DMS114 treated with DMSO at 0.1 percent for 48 hours (cell line): Measurements from ENCODE around the gene BPHL.
"Not testable (repeated sequence)": the region's sequence is repeated elsewhere in the genome, so short reads cannot be mapped to it uniquely, and the experiment has no call there.

Experiments used
- DNase-seq: peaks from one replicate; lab custom pipeline; 2025; ENCODE audit not compliant: unreplicated experiment; lab: John Stamatoyannopoulos, UW

The BPHL gene

GRCh38 chr6:3176562-3177355, 58.2 kb downstream of the BPHL start:
- no peak for DNase-seq

- not testable (repeated sequence) for DNase-seq
Observed at GRCh38 chr6:3178666-3179065, 60.2 kb downstream of the BPHL start.

- not testable (repeated sequence) for DNase-seq
Observed at GRCh38 chr6:3179945-3180344, 61.4 kb downstream of the BPHL start.

GRCh38 chr6:3181105-3181504, 62.6 kb downstream of the BPHL start:
- DNase-seq, result no peak

- DNase-seq, result no peak
Observed at GRCh38 chr6:3183066-3183465, 64.6 kb downstream of the BPHL start.

GRCh38 chr6:3186974-3187382, 68.5 kb downstream of the BPHL start:
- no peak for DNase-seq

GRCh38 chr6:3188262-3188661, 69.8 kb downstream of the BPHL start:
- DNase-seq, result no peak

GRCh38 chr6:3189192-3189591, 70.7 kb downstream of the BPHL start:
- not testable (repeated sequence) for DNase-seq

GRCh38 chr6:3190056-3190455, 71.5 kb downstream of the BPHL start:
- no peak for DNase-seq

GRCh38 chr6:3190779-3191178, 72.3 kb downstream of the BPHL start:
- DNase-seq, result no peak

GRCh38 chr6:3193102-3193849, 74.8 kb downstream of the BPHL start:
- DNase-seq, result no peak

GRCh38 chr6:3194535-3195419, 76.3 kb downstream of the BPHL start:
- DNase-seq, result no peak

GRCh38 chr6:3195420-3195694, 76.8 kb downstream of the BPHL start:
- no peak for DNase-seq

- DNase-seq, result no peak
Observed at GRCh38 chr6:3195695-3196497, 77.4 kb downstream of the BPHL start.

- no peak for DNase-seq
Observed at GRCh38 chr6:3196770-3197169, 78.3 kb downstream of the BPHL start.

- DNase-seq, result not testable (repeated sequence)
Observed at GRCh38 chr6:3197734-3198133, 79.2 kb downstream of the BPHL start.

- no peak for DNase-seq
Observed at GRCh38 chr6:3199382-3199781, 80.9 kb downstream of the BPHL start.

GRCh38 chr6:3200682-3201081, 82.2 kb downstream of the BPHL start:
- no peak for DNase-seq

GRCh38 chr6:3201388-3201787, 82.9 kb downstream of the BPHL start:
- DNase-seq, result no peak
